A549 (cell line): Measurements from ENCODE around the gene MRPL53. TPM values are rescaled to one million over a fixed set of nuclear protein-coding genes. Genes with fewer than 3 reads are reported as not detected.

ENCODE experiments used
- ATOH8 ChIP-seq: fragments of 250-450 bp; sonication (Bioruptor Pico); IDR thresholded peaks from 2 replicates; pipeline ENCODE4 v1.5.0; 2020; ENCODE audit warnings: low read depth, mild to moderate bottlenecking, moderate library complexity
- CHD4 ChIP-seq: fragments of 200-600 bp; sonication (generic); IDR thresholded peaks from 2 replicates; pipeline ENCODE4 v1.6.1; 2016; ENCODE audit warnings: antibody characterized with exemption, mild to moderate bottlenecking, borderline replicate concordance
- CTCF ChIP-seq: fragments of >200 bp; sonication (Bioruptor Twin); formaldehyde crosslinking; IDR thresholded peaks from 3 replicates; pipeline ENCODE4 v1.5.1; 2016
- EHF ChIP-seq: fragments of 250-450 bp; sonication (Bioruptor Pico); IDR thresholded peaks from 2 replicates; pipeline ENCODE4 v1.5.0; 2020; ENCODE audit warnings: mild to moderate bottlenecking
- EHMT2 ChIP-seq: fragments of 200-600 bp; sonication (generic); IDR thresholded peaks from 2 replicates; pipeline ENCODE4 v1.6.1; 2016; ENCODE audit warnings: antibody characterized with exemption, low read depth, mild to moderate bottlenecking, moderate library complexity
- FOSL2 ChIP-seq, 2 experiments: fragments of 450-650 bp in 1 of 2; fragments of >200 bp in 1 of 2; sonication (Bioruptor Twin) in 1 of 2; formaldehyde crosslinking; IDR thresholded peaks; 2 replicates each; pipeline versions ENCODE4 v1.5.0 to v1.6.1; 2016 to 2020; ENCODE audit warnings: mild to moderate bottlenecking in 1 of 2, moderate library complexity in 1 of 2
- GATA3 ChIP-seq: IDR thresholded peaks from 2 replicates; pipeline ENCODE4 v1.6.1; 2012; ENCODE audit warnings: borderline replicate concordance
- HDAC2 ChIP-seq: fragments of 200-600 bp; sonication (generic); IDR thresholded peaks from 2 replicates; pipeline ENCODE4 v1.6.1; 2016
- HMGXB4 ChIP-seq: fragments of 250-450 bp; sonication (Bioruptor Pico); IDR thresholded peaks from 2 replicates; pipeline ENCODE4 v1.5.0; 2021; ENCODE audit warnings: mild to moderate bottlenecking, moderate library complexity, borderline replicate concordance
- HOXA7 ChIP-seq: fragments of 250-450 bp; sonication (Bioruptor Pico); IDR thresholded peaks from 2 replicates; pipeline ENCODE4 v1.5.0; 2020; ENCODE audit warnings: mild to moderate bottlenecking, moderate library complexity
- HOXB13 ChIP-seq: fragments of 250-450 bp; sonication (Bioruptor Pico); IDR thresholded peaks from 2 replicates; pipeline ENCODE4 v1.5.0; 2020; ENCODE audit warnings: low read depth, mild to moderate bottlenecking, moderate library complexity
- HOXB5 ChIP-seq: fragments of 250-450 bp; sonication (Bioruptor Pico); IDR thresholded peaks from 2 replicates; pipeline ENCODE4 v1.5.0; 2020; ENCODE audit warnings: mild to moderate bottlenecking, moderate library complexity
- JUN ChIP-seq, 2 experiments: fragments of >200 bp; sonication (Bioruptor Twin); formaldehyde crosslinking; IDR thresholded peaks; 2 replicates in 1 of 2; 3 replicates in 1 of 2; pipeline ENCODE4 v1.6.1; 2016 to 2017
- KDM5A ChIP-seq: fragments of 200-600 bp; sonication (generic); IDR thresholded peaks from 2 replicates; pipeline ENCODE4 v1.6.1; 2016; ENCODE audit warnings: antibody characterized with exemption, mild to moderate bottlenecking
- MAX ChIP-seq: IDR thresholded peaks from 2 replicates; pipeline ENCODE4 v1.6.1; 2012
- NR3C1 ChIP-seq: fragments of >200 bp; sonication (Bioruptor Twin); formaldehyde crosslinking; IDR thresholded peaks from 3 replicates; pipeline ENCODE4 v1.6.1; 2017
- PBX3 ChIP-seq: IDR thresholded peaks from 2 replicates; pipeline ENCODE4 v1.6.1; 2012
- RAD21 ChIP-seq, 2 experiments: fragments of >200 bp in 1 of 2; sonication (Bioruptor Twin) in 1 of 2; formaldehyde crosslinking in 1 of 2; IDR thresholded peaks in 1 of 2; conservative IDR thresholded peaks in 1 of 2; 2 replicates in 1 of 2; 3 replicates in 1 of 2; pipeline ENCODE4 v1.6.1; 2012 to 2018; ENCODE audit warnings: inconsistent platforms in 1 of 2
- RCOR1 ChIP-seq: fragments of 150-350 bp; IDR thresholded peaks from 2 replicates; pipeline ENCODE4 v1.6.1; 2014; ENCODE audit warnings: antibody characterized with exemption, low read length, low read depth
- RNF2 ChIP-seq: fragments of 200-600 bp; sonication (generic); IDR thresholded peaks from 2 replicates; pipeline ENCODE4 v1.6.1; 2016; ENCODE audit warnings: low read depth, mild to moderate bottlenecking, antibody characterized with exemption, moderate library complexity, borderline replicate concordance
- SMC3 ChIP-seq: fragments of >200 bp; sonication (Bioruptor Twin); formaldehyde crosslinking; IDR thresholded peaks from 3 replicates; pipeline ENCODE4 v1.6.1; 2018; ENCODE audit warnings: inconsistent platforms
- SREBF2 ChIP-seq: fragments of 450-650 bp; IDR thresholded peaks from 2 replicates; pipeline ENCODE4 v1.6.1; 2014; ENCODE audit warnings: mild to moderate bottlenecking, moderate library complexity
- TP53 ChIP-seq: fragments of 250-450 bp; sonication (Bioruptor Pico); IDR thresholded peaks from 2 replicates; pipeline ENCODE4 v1.5.0; 2021; ENCODE audit warnings: mild to moderate bottlenecking, moderate library complexity
- polyA plus RNA-seq, 4 experiments: library from polyadenylated mRNA; depleted of rRNA in 3 of 4; stranded (reverse); fragments of >200 nt; fragmentation: RNase III in 1 of 4; extraction: RNeasy Plus Mini Kit Qiagen cat#74134 plus additional on column Dnase treatment in 1 of 4; gene quantifications; 2 replicates in 3 of 4; 3 replicates in 1 of 4; pipeline ENCODE4 v1.2.3, GENCODE V29; 2011 to 2017

The MRPL53 gene
- polyA plus RNA-seq, 2 of the 4 experiments (the other 2 are of a cell fraction), result 68.8 to 229 TPM

GRCh38 chr2:74458132-74458937 is 14.1 kb downstream of the MRPL53 start, which contains the start of gene WBP1 (continued):
- peak; percentile 76; the same call in 1 of the 2 replicates for TF ChIP-seq HOXB13
- no peak; the same call in 1 of the 2 replicates for TF ChIP-seq MAX
- 0 out of 2 replicates have a peak, but pooled peaks have one; percentile 71 for TF ChIP-seq EHF (CRISPR knock-in tag)
- peak; percentile 99 for TF ChIP-seq PBX3
- no peak for TF ChIP-seq CHD4
- peak; percentile 23; the same call in 1 of the 2 replicates for TF ChIP-seq GATA3
- no peak for TF ChIP-seq EHMT2
- TF ChIP-seq SMC3, result no peak
- no peak for TF ChIP-seq HMGXB4 (CRISPR knock-in tag)
- no peak for TF ChIP-seq FOSL2 (IDR thresholded peaks at IDR 0.05)
- no peak for TF ChIP-seq FOSL2 (CRISPR knock-in tag; IDR thresholded peaks at IDR 0.05)
- TF ChIP-seq SREBF2, result no peak
- peak; percentile 85 for TF ChIP-seq ATOH8 (CRISPR knock-in tag)
- no peak for TF ChIP-seq NR3C1
- TF ChIP-seq HOXA7 (CRISPR knock-in tag), result peak; percentile 48; the same call in 1 of the 2 replicates
- no peak for TF ChIP-seq RNF2
- TF ChIP-seq CTCF, result no peak
- peak; percentile 31 to 33; a peak in 2 of 5 replicates for TF ChIP-seq JUN (IDR thresholded peaks at IDR 0.05)
- TF ChIP-seq RAD21 (conservative IDR thresholded peaks at IDR 0.05 in 1 of 2, IDR thresholded peaks at IDR 0.05 in 1 of 2), result no peak
- peak; percentile 94 for TF ChIP-seq HOXB5 (CRISPR knock-in tag)
- peak; percentile 90 for TF ChIP-seq KDM5A
- no peak for TF ChIP-seq RCOR1
- TF ChIP-seq TP53 (CRISPR knock-in tag), result peak; percentile 94
- no peak for TF ChIP-seq HDAC2
- TF ChIP-seq, all 56 proteins: peak for 18
